Daoy (cell line): ENCODE results near the gene POPDC3. TPM values are rescaled to one million over a fixed set of nuclear protein-coding genes. Genes with fewer than 3 reads are reported as not detected.
"Not testable (repeated sequence)": the region's sequence is repeated elsewhere in the genome, so short reads cannot be mapped to it uniquely, and the experiment has no call there.

ENCODE experiments used
- DNase-seq: peaks from one replicate; pipeline ENCODE4 v3.0.0-alpha.2; 2015; ENCODE audit warnings: low read depth
- total RNA-seq: library from RNA; depleted of rRNA; stranded (reverse); fragments of >200 nt; shearing (Covaris generic); gene quantifications from 2 replicates; pipeline ENCODE4 v1.2.3, GENCODE V29; 2014

The POPDC3 gene
- total RNA-seq, 1 experiment from 2014 or later: 33.3 TPM

- DNase-seq: no peak
These were observed 14.8 kb upstream of the POPDC3 start for GRCh38 chr6:105194591-105194990.

GRCh38 chr6:105194106-105194505 lies 14.3 kb upstream of the POPDC3 start:
- no peak for DNase-seq

GRCh38 chr6:105193647-105194046 lies 13.8 kb upstream of the POPDC3 start:
- no peak for DNase-seq

GRCh38 chr6:105192707-105193465 lies 13.1 kb upstream of the POPDC3 start:
- DNase-seq: peak; percentile 42

- DNase-seq: no peak
These were observed 11.5 kb upstream of the POPDC3 start for GRCh38 chr6:105191351-105191750.

GRCh38 chr6:105189026-105189820 lies 9.4 kb upstream of the POPDC3 start:
- DNase-seq: no peak

GRCh38 chr6:105188251-105188650 lies 8.4 kb upstream of the POPDC3 start:
- DNase-seq: no peak

GRCh38 chr6:105186576-105186975 lies 6.8 kb upstream of the POPDC3 start:
- no peak for DNase-seq

GRCh38 chr6:105184921-105185320 lies 5.1 kb upstream of the POPDC3 start:
- peak; percentile 16 for DNase-seq

- no peak for DNase-seq
These were observed 2.2 kb upstream of the POPDC3 start for GRCh38 chr6:105181981-105182515.

- DNase-seq: no peak
These were observed 1.2 kb downstream of the POPDC3 start for GRCh38 chr6:105178636-105179035.

GRCh38 chr6:105178110-105178509 lies 1.7 kb downstream of the POPDC3 start:
- DNase-seq: peak; percentile 61

- DNase-seq: no peak
These were observed 2.3 kb downstream of the POPDC3 start for GRCh38 chr6:105177556-105177955.

- DNase-seq: peak; percentile 49
These were observed 5.3 kb downstream of the POPDC3 start for GRCh38 chr6:105174512-105174911.

- DNase-seq: not testable (repeated sequence)
These were observed 7.3 kb downstream of the POPDC3 start for GRCh38 chr6:105172515-105172914.

- DNase-seq: no peak
These were observed 9.8 kb downstream of the POPDC3 start for GRCh38 chr6:105170059-105170458.

- no peak for DNase-seq
These were observed 11.9 kb downstream of the POPDC3 start for GRCh38 chr6:105167914-105168313.

GRCh38 chr6:105164418-105164817 lies 15.4 kb downstream of the POPDC3 start:
- no peak for DNase-seq

GRCh38 chr6:105163183-105163582 lies 16.6 kb downstream of the POPDC3 start:
- no peak for DNase-seq

- DNase-seq: no peak
These were observed 17.4 kb downstream of the POPDC3 start for GRCh38 chr6:105162377-105162776.

- no peak for DNase-seq
These were observed 18.4 kb downstream of the POPDC3 start for GRCh38 chr6:105161421-105161820.

- DNase-seq: no peak
These were observed 26.1 kb downstream of the POPDC3 start for GRCh38 chr6:105153676-105154075.

GRCh38 chr6:105152880-105153279 lies 26.9 kb downstream of the POPDC3 start:
- no peak for DNase-seq
